HG02870 (cell line): ENCODE measurements around the gene FAM78A.

ENCODE experiments used
- ATAC-seq: cut with Tn5 transposase; IDR thresholded peaks from one replicate; pipeline ENCODE4 v1.9.1; 2021; ENCODE audit warnings: mild to moderate bottlenecking, moderate library complexity; ENCODE audit not compliant: unreplicated experiment

The FAM78A gene

GRCh38 chr9:131276094-131276888 is at the start of gene FAM78A:
Gene FAM78A, minus strand, starts transcription at chr9:131276510. Its CDS starts 331 bp downstream, at chr9:131276179.
- ATAC-seq, result no peak

- no peak for ATAC-seq
These were observed 48.7 kb upstream of the FAM78A start for GRCh38 chr9:131324736-131325679.

GRCh38 chr9:131323629-131324028 is 47.3 kb upstream of the FAM78A start:
- ATAC-seq, result no peak

GRCh38 chr9:131320031-131320685 is 43.8 kb upstream of the FAM78A start:
- no peak for ATAC-seq

- ATAC-seq, result no peak
These were observed 43.2 kb upstream of the FAM78A start for GRCh38 chr9:131319486-131319885.

GRCh38 chr9:131318231-131319085 is 42.1 kb upstream of the FAM78A start:
- no peak for ATAC-seq

- ATAC-seq, result no peak
These were observed 36.8 kb upstream of the FAM78A start for GRCh38 chr9:131312822-131313770.

- ATAC-seq, result no peak
These were observed 35.9 kb upstream of the FAM78A start for GRCh38 chr9:131312246-131312645.

GRCh38 chr9:131310833-131311554 is 34.7 kb upstream of the FAM78A start:
- no peak for ATAC-seq

- no peak for ATAC-seq
These were observed 33.4 kb upstream of the FAM78A start for GRCh38 chr9:131309530-131310276.

GRCh38 chr9:131308906-131309529 is 32.7 kb upstream of the FAM78A start:
- no peak for ATAC-seq

GRCh38 chr9:131308452-131308851 is 32.1 kb upstream of the FAM78A start:
- no peak for ATAC-seq

- ATAC-seq, result no peak
These were observed 31.7 kb upstream of the FAM78A start for GRCh38 chr9:131307974-131308373.

GRCh38 chr9:131306397-131307004 is 30.2 kb upstream of the FAM78A start:
- ATAC-seq, result no peak

- ATAC-seq, result no peak
These were observed 28.5 kb upstream of the FAM78A start for GRCh38 chr9:131304676-131305355.
